ENCODE measurements around the gene ZNF576. TPM values are rescaled to one million over a fixed set of nuclear protein-coding genes. Genes with fewer than 3 reads are reported as not detected.

ZNF576 gene
- total RNA-seq, 1 donor, result 9.9 TPM

- TF ChIP-seq CTCF (IDR thresholded peaks at IDR 0.05; ENCODE audit: insufficient read depth, low read depth, low read length), result no peak
Observed at GRCh38 chr19:43563816-43564457, 32.5 kb upstream of the ZNF576 start.

GRCh38 chr19:43564800-43565199 is 31.6 kb upstream of the ZNF576 start:
- no peak for TF ChIP-seq CTCF (IDR thresholded peaks at IDR 0.05; ENCODE audit: insufficient read depth, low read depth, low read length)
- no peak overlapping the region for H3K4me3 ChIP-seq (ENCODE audit: low read depth, low read length)
- DNase-seq (ENCODE audit: low read depth), result no peak

More at GRCh38 chr19:43563816-43564457, 32.5 kb upstream of the ZNF576 start:
- H3K4me3 ChIP-seq (ENCODE audit: low read depth, low read length), result no peak overlapping the region
- DNase-seq (ENCODE audit: low read depth), result no peak

GRCh38 chr19:43569657-43570056 is 26.7 kb upstream of the ZNF576 start:
- no peak for DNase-seq (ENCODE audit: low read depth)
- no peak for TF ChIP-seq CTCF (IDR thresholded peaks at IDR 0.05; ENCODE audit: insufficient read depth, low read depth, low read length)
- H3K4me3 ChIP-seq (ENCODE audit: low read depth, low read length), result no peak overlapping the region

- H3K4me3 ChIP-seq (ENCODE audit: low read depth, low read length), result no peak overlapping the region
- no peak for DNase-seq (ENCODE audit: low read depth)
- TF ChIP-seq CTCF (IDR thresholded peaks at IDR 0.05; ENCODE audit: insufficient read depth, low read depth, low read length), result no peak
Observed at GRCh38 chr19:43570174-43570791, 26.1 kb upstream of the ZNF576 start.

- TF ChIP-seq CTCF (IDR thresholded peaks at IDR 0.05; ENCODE audit: insufficient read depth, low read depth, low read length), result no peak
- no peak overlapping the region for H3K4me3 ChIP-seq (ENCODE audit: low read depth, low read length)
- DNase-seq (ENCODE audit: low read depth), result no peak
Observed at GRCh38 chr19:43572171-43572588, 24.2 kb upstream of the ZNF576 start.

- no peak for TF ChIP-seq CTCF (IDR thresholded peaks at IDR 0.05; ENCODE audit: insufficient read depth, low read depth, low read length)
- DNase-seq (ENCODE audit: low read depth), result no peak
- H3K4me3 ChIP-seq (ENCODE audit: low read depth, low read length), result peak overlapping the region; percentile 93
Observed at GRCh38 chr19:43574424-43575155, 21.8 kb upstream of the ZNF576 start.
